Measurements from ENCODE around the gene KLK5.

Gene KLK5

GRCh38 chr19:50932018-50932689 is 20.7 kb downstream of the KLK5 start:
- DNase-seq = no peak
- no peaks in the 10 kb centered on the region for H3F3A ChIP-seq (ENCODE audit: insufficient read depth, low read length)
- H3K36me3 ChIP-seq (replicated peaks; ENCODE audit: insufficient read depth, low read length) = no peaks in the 10 kb centered on the region
- peaks cover 81% of the 10 kb centered on the region for H3K27me3 ChIP-seq (replicated peaks; ENCODE audit: insufficient read depth, low read length)
- H2AFZ ChIP-seq (ENCODE audit: low read length) = no peak overlapping the region
- H3K4me3 ChIP-seq (ENCODE audit: low read length) = no peak overlapping the region
- H3K4me1 ChIP-seq (ENCODE audit: low read length) = no peaks in the 10 kb centered on the region
- no peaks in the 10 kb centered on the region for H4K20me1 ChIP-seq (ENCODE audit: insufficient read depth, low read length)
- H3K9me3 ChIP-seq (replicated peaks; ENCODE audit: insufficient read depth, low read length) = no peaks in the 10 kb centered on the region
- H3K27ac ChIP-seq (ENCODE audit: low read length) = no peak overlapping the region
- TF ChIP-seq CTCF (IDR thresholded peaks at IDR 0.05; ENCODE audit: low read length) (no peak), EZH2phosphoT487 (IDR thresholded peaks at IDR 0.05; ENCODE audit: low read length) (no peak)
- H3K4me2 ChIP-seq (ENCODE audit: low read depth, low read length) = no peak overlapping the region
- no peaks in the 10 kb centered on the region for H3K79me2 ChIP-seq (ENCODE audit: low read length)
- no peak overlapping the region for H3K9ac ChIP-seq (ENCODE audit: low read length)
- H3K9me2 ChIP-seq (replicated peaks; ENCODE audit: insufficient read depth, low read length) = no peaks in the 10 kb centered on the region

GRCh38 chr19:50931023-50931422 is 21.8 kb downstream of the KLK5 start:
- TF ChIP-seq CTCF (IDR thresholded peaks at IDR 0.05; ENCODE audit: low read length) = no peak
- no peak for TF ChIP-seq EZH2 (optimal IDR thresholded peaks at IDR 0.05; ENCODE audit: low read depth, low read length)
- TF ChIP-seq EZH2phosphoT487 (IDR thresholded peaks at IDR 0.05; ENCODE audit: low read length) = no peak
- no peaks in the 10 kb centered on the region for H3K36me3 ChIP-seq (replicated peaks; ENCODE audit: insufficient read depth, low read length)
- H3K4me3 ChIP-seq (ENCODE audit: low read length) = no peak overlapping the region
- H3K27ac ChIP-seq (ENCODE audit: low read length) = no peak overlapping the region
- no peaks in the 10 kb centered on the region for H3K9me2 ChIP-seq (replicated peaks; ENCODE audit: insufficient read depth, low read length)
- H3K9me3 ChIP-seq (replicated peaks; ENCODE audit: insufficient read depth, low read length) = no peaks in the 10 kb centered on the region
- H3K79me2 ChIP-seq (ENCODE audit: low read length) = no peaks in the 10 kb centered on the region
- H3K4me2 ChIP-seq (ENCODE audit: low read depth, low read length) = no peak overlapping the region
- H3K4me1 ChIP-seq (ENCODE audit: low read length) = no peaks in the 10 kb centered on the region
- no peaks in the 10 kb centered on the region for H3F3A ChIP-seq (ENCODE audit: insufficient read depth, low read length)
- no peaks in the 10 kb centered on the region for H4K20me1 ChIP-seq (ENCODE audit: insufficient read depth, low read length)
- H2AFZ ChIP-seq (ENCODE audit: low read length) = no peak overlapping the region
- H3K27me3 ChIP-seq (replicated peaks; ENCODE audit: insufficient read depth, low read length) = peaks cover 82% of the 10 kb centered on the region
- no peak for DNase-seq
- H3K9ac ChIP-seq (ENCODE audit: low read length) = no peak overlapping the region

GRCh38 chr19:50928831-50929230 is 24.0 kb downstream of the KLK5 start:
- H3K4me1 ChIP-seq (ENCODE audit: low read length) = no peaks in the 10 kb centered on the region
- H3K9me3 ChIP-seq (replicated peaks; ENCODE audit: insufficient read depth, low read length) = no peaks in the 10 kb centered on the region
- no peak overlapping the region for H3K4me3 ChIP-seq (ENCODE audit: low read length)
- no peaks in the 10 kb centered on the region for H3K9me2 ChIP-seq (replicated peaks; ENCODE audit: insufficient read depth, low read length)
- no peaks in the 10 kb centered on the region for H3F3A ChIP-seq (ENCODE audit: insufficient read depth, low read length)
- no peak for DNase-seq
- H3K4me2 ChIP-seq (ENCODE audit: low read depth, low read length) = no peak overlapping the region
- no peak overlapping the region for H3K27ac ChIP-seq (ENCODE audit: low read length)
- H2AFZ ChIP-seq (ENCODE audit: low read length) = no peak overlapping the region
- no peaks in the 10 kb centered on the region for H3K36me3 ChIP-seq (replicated peaks; ENCODE audit: insufficient read depth, low read length)
- H3K27me3 ChIP-seq (replicated peaks; ENCODE audit: insufficient read depth, low read length) = peaks cover 81% of the 10 kb centered on the region
- no peaks in the 10 kb centered on the region for H4K20me1 ChIP-seq (ENCODE audit: insufficient read depth, low read length)
- no peaks in the 10 kb centered on the region for H3K79me2 ChIP-seq (ENCODE audit: low read length)
- TF ChIP-seq CTCF (IDR thresholded peaks at IDR 0.05; ENCODE audit: low read length) = no peak
- TF ChIP-seq EZH2 (optimal IDR thresholded peaks at IDR 0.05; ENCODE audit: low read depth, low read length) = no peak
- H3K9ac ChIP-seq (ENCODE audit: low read length) = no peak overlapping the region

Data from MM.1S (cell line).